ENCODE results near the gene ADH4.

Gene ADH4

DNA sequence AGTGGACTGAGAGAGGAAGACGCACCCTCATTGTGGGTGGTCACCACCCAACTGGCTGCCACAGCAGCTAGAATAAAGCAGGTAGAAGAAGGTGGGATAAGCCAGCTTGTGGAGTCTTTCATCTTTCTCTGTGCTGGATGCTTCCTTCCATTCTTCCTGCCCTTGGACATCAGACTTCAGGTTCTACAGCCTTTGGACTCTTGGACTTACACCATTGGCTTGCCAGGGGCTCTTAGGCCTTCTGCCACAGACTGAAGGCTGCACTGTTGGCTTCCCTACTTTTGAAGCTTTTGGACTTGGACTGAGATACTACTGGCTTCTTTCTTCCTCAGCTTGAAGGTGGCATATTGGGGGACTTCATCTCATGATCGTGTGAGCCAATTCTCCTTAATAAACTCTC is 41.5 kb upstream of the ADH4 start:
- Histone ChIP-seq H3K9me3 (ENCODE audit: insufficient read depth, low read length) (no peaks in the 10 kb centered on the region), H3K27ac (ENCODE audit: low read depth, low read length) (no peak overlapping the region), H3K36me3 (ENCODE audit: low read length) (no peaks in the 10 kb centered on the region), H2AFZ (ENCODE audit: low read depth, low read length, severe bottlenecking) (no peak overlapping the region), H3F3A (ENCODE audit: insufficient read depth) (no peaks in the 10 kb centered on the region), H3K27me3 (ENCODE audit: low read length) (no peaks in the 10 kb centered on the region), H3K79me2 (ENCODE audit: insufficient read depth, low read length) (no peaks in the 10 kb centered on the region), H3K4me3 (ENCODE audit: insufficient read depth, low read length, poor library complexity, severe bottlenecking) (no peak overlapping the region), H4K20me1 (ENCODE audit: low read depth, low read length) (no peaks in the 10 kb centered on the region), H3K9me2 (replicated peaks; ENCODE audit: insufficient read depth, low read length) (no peaks in the 10 kb centered on the region), H3K4me2 (ENCODE audit: low read depth, low read length, poor library complexity, severe bottlenecking) (no peak overlapping the region), H3K9ac (ENCODE audit: low read length) (no peak overlapping the region)
- no peak for TF ChIP-seq EZH2phosphoT487 (conservative IDR thresholded peaks at IDR 0.05; ENCODE audit: low read length)
- TF ChIP-seq, protein P1, sequence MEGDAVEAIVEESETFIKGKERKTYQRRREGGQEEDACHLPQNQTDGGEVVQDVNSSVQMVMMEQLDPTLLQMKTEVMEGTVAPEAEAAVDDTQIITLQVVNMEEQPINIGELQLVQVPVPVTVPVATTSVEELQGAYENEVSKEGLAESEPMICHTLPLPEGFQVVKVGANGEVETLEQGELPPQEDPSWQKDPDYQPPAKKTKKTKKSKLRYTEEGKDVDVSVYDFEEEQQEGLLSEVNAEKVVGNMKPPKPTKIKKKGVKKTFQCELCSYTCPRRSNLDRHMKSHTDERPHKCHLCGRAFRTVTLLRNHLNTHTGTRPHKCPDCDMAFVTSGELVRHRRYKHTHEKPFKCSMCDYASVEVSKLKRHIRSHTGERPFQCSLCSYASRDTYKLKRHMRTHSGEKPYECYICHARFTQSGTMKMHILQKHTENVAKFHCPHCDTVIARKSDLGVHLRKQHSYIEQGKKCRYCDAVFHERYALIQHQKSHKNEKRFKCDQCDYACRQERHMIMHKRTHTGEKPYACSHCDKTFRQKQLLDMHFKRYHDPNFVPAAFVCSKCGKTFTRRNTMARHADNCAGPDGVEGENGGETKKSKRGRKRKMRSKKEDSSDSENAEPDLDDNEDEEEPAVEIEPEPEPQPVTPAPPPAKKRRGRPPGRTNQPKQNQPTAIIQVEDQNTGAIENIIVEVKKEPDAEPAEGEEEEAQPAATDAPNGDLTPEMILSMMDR (IDR thresholded peaks at IDR 0.05; ENCODE audit: insufficient read depth, low read length, poor library complexity, severe bottlenecking): no peak

DNA sequence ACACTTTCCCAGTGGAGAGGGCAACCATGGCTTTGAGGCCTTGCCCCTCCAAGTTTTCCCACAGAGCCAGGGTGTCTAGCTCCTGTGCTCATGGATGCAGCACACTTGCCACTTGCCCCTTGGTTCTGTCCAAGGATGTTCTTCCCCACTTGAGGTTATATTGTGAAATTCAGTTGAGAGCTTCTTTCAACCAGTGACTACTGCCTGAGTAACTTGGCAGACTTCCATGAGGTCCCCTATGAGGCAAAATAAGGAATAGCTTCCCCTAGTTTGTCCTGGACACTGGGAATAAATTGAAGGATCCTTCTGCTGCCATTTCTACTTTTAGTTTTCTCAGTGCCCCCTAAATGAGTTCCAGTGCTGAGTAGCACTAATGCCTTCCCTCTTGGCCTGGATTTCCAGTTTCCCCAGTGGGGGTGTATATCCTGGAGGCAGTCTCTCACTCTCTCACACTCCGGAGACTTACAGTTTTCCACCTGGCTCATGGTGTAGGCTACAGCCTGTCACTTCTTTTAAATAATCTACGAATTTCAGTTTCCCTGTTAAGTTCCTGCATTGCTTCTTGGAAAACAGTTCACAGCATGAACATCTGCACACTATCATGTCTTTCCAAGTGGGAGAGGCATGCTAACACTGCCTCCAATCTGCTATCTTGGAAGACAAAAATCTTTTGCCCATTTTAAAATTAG is 36.4 kb upstream of the ADH4 start:
- no peak overlapping the region for H3K9ac ChIP-seq (ENCODE audit: low read length)
- no peak overlapping the region for H3K27ac ChIP-seq (ENCODE audit: low read depth, low read length)
- H4K20me1 ChIP-seq (ENCODE audit: low read depth, low read length): no peaks in the 10 kb centered on the region
- H3K4me2 ChIP-seq (ENCODE audit: low read depth, low read length, poor library complexity, severe bottlenecking): no peak overlapping the region
- no peaks in the 10 kb centered on the region for H3K9me2 ChIP-seq (replicated peaks; ENCODE audit: insufficient read depth, low read length)
- no peaks in the 10 kb centered on the region for H3K9me3 ChIP-seq (ENCODE audit: insufficient read depth, low read length)
- no peaks in the 10 kb centered on the region for H3K79me2 ChIP-seq (ENCODE audit: insufficient read depth, low read length)
- H3K36me3 ChIP-seq (ENCODE audit: low read length): no peaks in the 10 kb centered on the region
- no peak overlapping the region for H2AFZ ChIP-seq (ENCODE audit: low read depth, low read length, severe bottlenecking)
- H3F3A ChIP-seq (ENCODE audit: insufficient read depth): no peaks in the 10 kb centered on the region
- no peak overlapping the region for H3K4me3 ChIP-seq (ENCODE audit: insufficient read depth, low read length, poor library complexity, severe bottlenecking)
- no peaks in the 10 kb centered on the region for H3K27me3 ChIP-seq (ENCODE audit: low read length)
- no peak for TF ChIP-seq EZH2phosphoT487 (conservative IDR thresholded peaks at IDR 0.05; ENCODE audit: low read length)
- TF ChIP-seq, protein P1 (IDR thresholded peaks at IDR 0.05; ENCODE audit: insufficient read depth, low read length, poor library complexity, severe bottlenecking): no peak

DNA sequence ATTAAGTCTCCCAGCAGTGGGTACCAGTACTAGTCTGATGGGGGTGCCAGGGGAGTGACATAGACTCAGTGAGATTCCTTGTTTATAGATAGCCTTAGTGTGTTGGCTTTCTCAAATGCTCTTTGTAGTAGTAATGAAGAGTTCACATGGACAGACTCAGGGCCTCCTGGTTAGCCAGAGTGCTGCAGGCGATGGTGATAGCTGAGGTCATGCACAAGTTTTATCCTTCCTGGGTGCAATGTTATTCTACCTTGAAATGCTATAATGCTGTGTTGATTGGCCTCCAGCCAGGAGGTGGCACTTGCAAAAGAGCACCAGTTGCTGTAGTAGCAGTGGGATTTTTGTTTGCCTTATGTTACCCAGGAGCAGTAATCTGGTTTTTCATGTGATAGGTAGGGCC is 35.5 kb upstream of the ADH4 start:
- Histone ChIP-seq H3K9ac (ENCODE audit: low read length) (no peak overlapping the region), H3F3A (ENCODE audit: insufficient read depth) (no peaks in the 10 kb centered on the region), H3K79me2 (ENCODE audit: insufficient read depth, low read length) (no peaks in the 10 kb centered on the region), H3K9me3 (ENCODE audit: insufficient read depth, low read length) (no peaks in the 10 kb centered on the region), H3K27me3 (ENCODE audit: low read length) (no peaks in the 10 kb centered on the region), H3K4me3 (ENCODE audit: insufficient read depth, low read length, poor library complexity, severe bottlenecking) (no peak overlapping the region), H4K20me1 (ENCODE audit: low read depth, low read length) (no peaks in the 10 kb centered on the region), H3K9me2 (replicated peaks; ENCODE audit: insufficient read depth, low read length) (no peaks in the 10 kb centered on the region), H2AFZ (ENCODE audit: low read depth, low read length, severe bottlenecking) (no peak overlapping the region), H3K36me3 (ENCODE audit: low read length) (no peaks in the 10 kb centered on the region), H3K27ac (ENCODE audit: low read depth, low read length) (no peak overlapping the region), H3K4me2 (ENCODE audit: low read depth, low read length, poor library complexity, severe bottlenecking) (no peak overlapping the region)
- TF ChIP-seq EZH2phosphoT487 (conservative IDR thresholded peaks at IDR 0.05; ENCODE audit: low read length): no peak
- TF ChIP-seq, protein P1 (IDR thresholded peaks at IDR 0.05; ENCODE audit: insufficient read depth, low read length, poor library complexity, severe bottlenecking): no peak
